ENCODE data around the gene EXOC3L1. TPM values are rescaled to one million over a fixed set of nuclear protein-coding genes. Genes with fewer than 3 reads are reported as not detected.

The EXOC3L1 gene
- total RNA-seq, 2 experiments from 2014 or later = not detected

GRCh38 chr16:67210069-67210937 is 20.4 kb upstream of the EXOC3L1 start:
- Histone ChIP-seq H3K79me2 (ENCODE audit: insufficient read depth, low read depth, low read length) (no peaks in the 10 kb centered on the region), H3K9me2 (ENCODE audit: insufficient read depth, low read length) (no peaks in the 10 kb centered on the region), H3K4me3 (ENCODE audit: low read depth, low read length, poor library complexity, severe bottlenecking) (no peak overlapping the region), H3K36me3 (ENCODE audit: insufficient read depth, low read length) (no peaks in the 10 kb centered on the region; the same call in 1 of the 2 replicates), H4K20me1 (ENCODE audit: insufficient read depth, low read length) (no peaks in the 10 kb centered on the region), H3K27ac (ENCODE audit: low read depth, low read length, poor library complexity, severe bottlenecking) (no peak overlapping the region), H2AFZ (ENCODE audit: low read length) (no peak overlapping the region), H3K4me2 (ENCODE audit: low read length) (no peak overlapping the region), H3K4me1 (ENCODE audit: insufficient read depth, low read length, poor library complexity, severe bottlenecking) (no peaks in the 10 kb centered on the region), H3K9me3 (ENCODE audit: low read length) (no peaks in the 10 kb centered on the region)
- intact Hi-C loops (cut with micrococcal nuclease; ENCODE audit: unreplicated experiment) = no loop called here
- ChIA-PET CTCF (ENCODE audit: unreplicated experiment) (no interaction called here), POLR2A (no interaction called here)
- DNase-seq (ENCODE audit: low spot score) = no peak
- BruUV-seq (replicated peaks) = no TSS peak
- no peak for TF ChIP-seq CTCF (conservative IDR thresholded peaks at IDR 0.05; ENCODE audit: low read length)
- no peak for TF ChIP-seq EZH2phosphoT487 (IDR thresholded peaks at IDR 0.05; ENCODE audit: borderline replicate concordance, low read depth, low read length)

- ChIA-PET POLR2A (interaction anchor here (0.6 to 0.7 kb wide), 2 partner anchors 35 to 1908 kb away, joined by 3 to 4 read pairs; no protein-coding TSS in a partner anchor), CTCF (ENCODE audit: unreplicated experiment) (no interaction called here)
- no peaks in the 10 kb centered on the region for H3K9me3 ChIP-seq (ENCODE audit: low read length)
- H3K4me2 ChIP-seq (ENCODE audit: low read length) = no peak overlapping the region
- H3K4me3 ChIP-seq (ENCODE audit: low read depth, low read length, poor library complexity, severe bottlenecking) = no peak overlapping the region
- H2AFZ ChIP-seq (ENCODE audit: low read length) = no peak overlapping the region
- no peaks in the 10 kb centered on the region for H3K4me1 ChIP-seq (ENCODE audit: insufficient read depth, low read length, poor library complexity, severe bottlenecking)
- DNase-seq (ENCODE audit: low spot score) = no peak
- intact Hi-C loops (cut with micrococcal nuclease; ENCODE audit: unreplicated experiment) = no loop called here
- no peaks in the 10 kb centered on the region for H3K79me2 ChIP-seq (ENCODE audit: insufficient read depth, low read depth, low read length)
- H3K9me2 ChIP-seq (ENCODE audit: insufficient read depth, low read length) = no peaks in the 10 kb centered on the region
- no peak overlapping the region for H3K27ac ChIP-seq (ENCODE audit: low read depth, low read length, poor library complexity, severe bottlenecking)
- no peaks in the 10 kb centered on the region; the same call in 1 of the 2 replicates for H3K36me3 ChIP-seq (ENCODE audit: insufficient read depth, low read length)
- H4K20me1 ChIP-seq (ENCODE audit: insufficient read depth, low read length) = no peaks in the 10 kb centered on the region
- no TSS peak for BruUV-seq (replicated peaks)
- no peak for TF ChIP-seq CTCF (conservative IDR thresholded peaks at IDR 0.05; ENCODE audit: low read length)
- no peak for TF ChIP-seq EZH2phosphoT487 (IDR thresholded peaks at IDR 0.05; ENCODE audit: borderline replicate concordance, low read depth, low read length)
Measured at GRCh38 chr16:67209565-67209964, 19.6 kb upstream of the EXOC3L1 start.

Data from OCI-LY7 (cell line).